ENCODE measurements around the gene PKIB.

PKIB gene

GRCh38 chr6:122754191-122754731, 144.1 kb downstream of the PKIB start:
- TF ChIP-seq CTCF (conservative IDR thresholded peaks at IDR 0.05; ENCODE audit: low read length), result no peak
- H3K4me3 ChIP-seq (ENCODE audit: low read length), result no peak overlapping the region
- DNase-seq (ENCODE audit: low read depth), result no peak

- no peak for TF ChIP-seq CTCF (conservative IDR thresholded peaks at IDR 0.05; ENCODE audit: low read length)
- H3K4me3 ChIP-seq (ENCODE audit: low read length), result no peak overlapping the region
- no peak for DNase-seq (ENCODE audit: low read depth)
Observed at GRCh38 chr6:122755901-122756300, 145.7 kb downstream of the PKIB start.

- no peak for DNase-seq (ENCODE audit: low read depth)
- no peak for TF ChIP-seq CTCF (conservative IDR thresholded peaks at IDR 0.05; ENCODE audit: low read length)
- no peak overlapping the region for H3K4me3 ChIP-seq (ENCODE audit: low read length)
Observed at GRCh38 chr6:122758927-122759334, 148.7 kb downstream of the PKIB start.

DNA sequence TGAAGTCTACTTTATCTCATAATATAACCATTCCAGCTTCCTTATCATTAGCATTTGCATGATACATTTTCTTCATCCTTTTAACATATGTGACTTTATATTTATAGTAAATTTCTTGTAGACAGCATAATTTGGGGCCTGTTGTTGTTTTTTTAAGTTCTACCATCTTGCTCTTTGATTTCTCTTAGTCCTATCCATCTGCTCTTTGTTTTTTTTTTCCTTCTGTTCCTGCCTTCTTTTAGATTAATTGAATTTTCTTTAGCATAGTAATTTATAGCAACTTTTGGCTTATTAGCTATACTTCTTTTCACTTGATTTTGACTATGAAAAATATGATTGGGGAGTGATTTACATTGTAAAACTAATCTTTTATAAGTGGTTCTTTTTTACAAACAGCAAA, 150.1 kb downstream of the PKIB start:
- H3K4me3 ChIP-seq (ENCODE audit: low read length), result no peak overlapping the region
- no peak for TF ChIP-seq CTCF (conservative IDR thresholded peaks at IDR 0.05; ENCODE audit: low read length)
- DNase-seq (ENCODE audit: low read depth), result no peak

DNA sequence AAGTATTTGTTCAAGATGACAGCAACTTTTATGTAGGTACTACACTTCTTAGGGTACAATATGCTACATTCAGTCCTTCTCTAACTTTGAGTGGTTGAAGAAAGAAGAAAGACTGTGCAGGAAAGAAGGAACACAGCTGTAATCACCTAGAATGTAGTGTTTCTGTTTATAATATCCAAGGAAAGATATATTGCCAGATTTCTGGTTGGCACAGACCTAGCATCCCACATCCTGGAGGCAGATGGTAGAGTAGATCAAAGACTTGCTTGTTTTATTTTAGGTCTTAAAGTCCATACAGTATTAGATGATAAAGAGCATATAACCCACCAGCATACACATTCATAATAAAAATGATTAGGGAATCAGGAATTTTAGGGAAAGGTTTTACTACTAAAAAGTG, 156.1 kb downstream of the PKIB start:
- no peak overlapping the region for H3K4me3 ChIP-seq (ENCODE audit: low read length)
- no peak for DNase-seq (ENCODE audit: low read depth)
- TF ChIP-seq CTCF (conservative IDR thresholded peaks at IDR 0.05; ENCODE audit: low read length), result no peak

DNA sequence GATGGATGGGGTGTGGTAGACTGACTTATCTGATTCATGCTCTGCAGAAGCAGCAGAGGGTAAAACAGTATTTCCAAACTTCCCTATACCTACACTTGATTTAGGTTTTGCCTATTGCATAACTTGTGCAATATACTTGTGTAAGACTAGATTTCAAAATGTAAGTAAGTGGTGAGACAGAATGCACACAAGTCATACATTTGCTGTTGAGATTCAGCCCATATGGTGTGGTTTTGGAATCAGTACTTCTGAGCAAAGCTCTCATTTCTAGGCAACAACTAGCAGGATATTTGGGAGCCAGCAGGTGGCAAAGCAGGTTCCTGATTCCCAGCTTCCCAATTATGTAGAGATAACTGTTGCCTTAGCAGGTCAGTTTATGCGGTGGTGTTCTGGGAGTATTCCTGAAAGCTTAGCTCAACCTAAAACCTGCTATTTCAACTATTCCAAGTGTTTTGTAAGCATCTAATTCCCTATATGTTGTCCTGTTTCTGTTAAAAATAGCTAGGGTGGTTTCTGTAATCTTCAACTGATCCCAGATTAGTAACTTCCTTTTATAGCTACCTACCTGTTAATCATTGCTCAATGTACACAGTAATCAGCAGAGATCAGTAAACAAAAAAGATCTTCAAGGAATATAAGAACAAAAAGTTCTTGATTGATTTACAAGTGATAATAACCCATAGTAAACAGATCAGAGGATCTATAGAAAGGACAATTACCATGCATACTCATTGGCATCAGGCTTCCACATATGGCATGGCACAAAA, 160.8 kb downstream of the PKIB start:
- no peak for TF ChIP-seq CTCF (conservative IDR thresholded peaks at IDR 0.05; ENCODE audit: low read length)
- no peak for DNase-seq (ENCODE audit: low read depth)
- no peak overlapping the region for H3K4me3 ChIP-seq (ENCODE audit: low read length)

GRCh38 chr6:122772724-122773415, 162.7 kb downstream of the PKIB start:
- H3K4me3 ChIP-seq (ENCODE audit: low read length), result no peak overlapping the region
- TF ChIP-seq CTCF (conservative IDR thresholded peaks at IDR 0.05; ENCODE audit: low read length), result no peak
- no peak for DNase-seq (ENCODE audit: low read depth)

All from AG10803 (cell line).